HG02885 (cell line): ENCODE data around the gene PC.
"Not testable (repeated sequence)": the region's sequence is repeated elsewhere in the genome, so short reads cannot be mapped to it uniquely, and the experiment has no call there.

ENCODE experiments used
- ATAC-seq: cut with Tn5 transposase; IDR thresholded peaks from one replicate; pipeline ENCODE4 v1.9.1; 2021; ENCODE audit warnings: mild to moderate bottlenecking; ENCODE audit not compliant: unreplicated experiment, poor library complexity

The PC gene

DNA sequence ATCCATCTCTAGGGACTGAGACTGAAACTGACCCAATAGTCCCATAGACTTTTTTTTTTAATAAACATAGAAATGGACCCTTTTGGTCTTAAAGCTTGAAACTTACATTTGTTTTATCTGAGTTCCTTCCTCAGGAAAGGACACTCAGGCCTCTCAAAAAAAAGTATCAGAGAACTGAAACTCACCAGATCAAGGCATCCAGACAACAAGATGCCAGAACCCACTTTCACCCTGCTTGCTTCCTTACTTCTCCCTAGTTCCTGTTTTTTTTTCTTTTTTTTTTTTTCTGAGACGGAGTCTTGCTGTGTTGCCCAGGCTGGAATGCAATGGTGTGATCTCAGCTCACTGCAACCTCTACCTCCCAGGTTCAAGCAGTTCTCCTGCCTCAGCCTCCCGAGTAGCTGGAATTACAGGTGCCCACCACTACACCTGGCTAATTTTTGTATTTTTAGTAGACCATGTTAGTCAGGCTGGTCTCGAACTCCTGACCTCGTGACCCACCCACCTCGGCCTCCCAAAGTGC is 3.6 kb upstream of the PC start:
- ATAC-seq, result not testable (repeated sequence)

DNA sequence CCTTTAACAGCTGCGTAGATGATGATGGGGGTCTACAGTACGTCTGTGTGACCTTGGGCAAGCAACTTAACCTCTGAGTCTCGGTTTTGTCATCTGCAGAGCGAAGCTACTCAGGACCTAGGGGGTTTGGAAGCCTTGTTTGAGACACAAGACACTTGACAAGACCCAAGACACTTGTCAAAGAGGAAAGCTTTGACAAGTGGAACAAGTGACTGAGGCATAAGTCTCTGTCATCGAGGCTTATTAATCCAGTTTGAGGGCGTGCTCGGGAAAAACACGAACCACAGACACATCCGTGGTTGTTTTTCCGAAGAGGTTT is 732 bp upstream of the PC start:
- ATAC-seq, result no peak

DNA sequence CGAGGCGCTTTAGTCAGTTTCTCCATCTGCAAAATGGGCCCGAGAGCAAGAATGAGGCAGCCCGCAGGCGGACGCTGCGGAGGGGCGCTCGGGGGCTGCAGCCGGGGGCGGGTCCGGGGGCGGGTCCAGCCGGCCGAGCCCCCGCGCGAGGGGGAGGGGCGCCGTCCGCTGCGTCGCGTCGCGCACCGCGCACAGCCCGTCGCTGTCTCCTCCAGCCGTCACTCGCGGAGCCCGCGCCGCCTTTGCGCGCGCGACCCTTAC is 282 bp downstream of the PC start:
- ATAC-seq, result peak; percentile 43

DNA sequence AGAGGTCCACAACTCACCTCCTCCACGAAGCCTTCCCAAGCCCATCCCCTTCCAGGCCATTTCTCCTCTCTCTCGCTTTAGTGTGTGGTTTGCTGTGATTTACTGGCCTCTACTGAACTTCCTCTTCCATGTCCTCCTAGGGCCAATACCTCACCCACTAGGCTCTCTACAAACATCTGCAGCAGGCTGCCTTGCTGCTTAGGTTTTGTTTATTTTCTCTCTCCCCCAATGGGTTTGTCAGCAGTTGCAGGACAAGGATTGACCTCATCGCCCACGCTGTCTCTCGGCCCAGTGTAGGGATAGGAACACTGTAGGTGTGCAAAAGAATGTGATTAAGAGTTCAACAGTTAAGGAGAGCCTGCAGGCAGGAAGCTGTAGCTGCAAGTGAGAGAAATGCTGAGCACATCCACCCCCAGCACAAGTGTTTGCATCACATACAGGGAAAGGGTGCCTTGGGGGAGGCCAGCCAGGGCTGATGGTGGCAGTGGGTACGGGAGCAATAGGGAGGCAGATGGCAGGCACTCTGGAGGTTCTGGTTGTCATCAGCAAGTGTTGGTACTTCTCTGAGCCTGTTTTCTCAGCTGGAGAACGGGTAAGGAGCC is 1.4 kb downstream of the PC start:
- ATAC-seq, result no peak

DNA sequence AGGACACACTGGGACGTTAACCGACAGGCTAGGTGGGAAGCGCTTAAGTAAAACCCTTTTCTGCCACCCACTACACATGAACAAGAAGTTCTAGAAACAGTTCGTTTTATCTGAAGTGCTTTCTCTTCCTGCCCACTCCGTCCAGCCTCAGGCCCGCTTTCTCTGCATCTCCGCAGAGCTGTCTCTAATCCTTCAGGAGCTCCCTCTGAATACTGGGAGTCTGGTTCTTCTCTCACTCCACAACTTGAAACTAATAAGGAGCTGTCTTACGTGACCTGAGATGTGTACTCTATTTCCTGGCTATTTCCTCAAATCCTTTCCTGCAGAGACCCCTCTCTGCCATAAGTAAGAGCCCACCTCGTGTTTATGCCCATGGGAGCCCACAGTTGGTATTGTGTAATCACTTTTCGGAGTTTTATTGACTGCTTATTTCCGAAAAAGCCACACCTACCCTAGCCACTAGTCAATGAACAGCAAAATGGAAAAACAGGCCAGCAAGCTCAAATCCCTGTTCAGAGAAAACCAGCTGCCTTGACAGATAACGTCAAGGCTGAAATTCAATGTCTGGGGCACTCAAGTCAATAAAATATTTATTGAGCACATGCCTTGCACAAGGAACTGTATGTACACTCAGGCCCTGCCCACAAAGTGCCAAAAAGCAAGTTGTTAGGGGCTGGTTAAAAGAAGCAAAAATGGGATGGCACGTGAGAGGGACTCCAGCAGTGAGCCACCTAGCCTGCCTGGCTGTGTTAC is 4.9 kb downstream of the PC start:
- no peak for ATAC-seq

DNA sequence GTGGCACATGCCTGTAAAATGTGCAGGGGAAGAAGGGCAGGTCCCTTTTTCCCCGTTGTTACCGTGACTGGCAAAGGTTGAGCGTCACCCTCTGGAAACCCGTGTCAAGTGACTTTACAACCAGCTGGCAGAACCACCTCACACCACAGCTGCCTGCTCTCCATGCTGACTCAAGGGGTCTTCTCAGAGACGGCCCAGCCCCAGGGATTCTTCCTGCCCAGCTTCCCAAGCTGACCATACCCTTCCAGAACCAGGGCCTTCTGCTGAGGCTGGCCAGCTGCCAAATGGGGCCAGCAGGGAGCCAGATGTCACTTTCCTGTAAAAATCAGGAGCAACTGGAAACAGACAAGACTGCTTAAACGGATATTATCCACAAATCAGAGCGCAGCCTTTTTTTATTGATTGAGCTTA is 6.3 kb downstream of the PC start:
- no peak for ATAC-seq

DNA sequence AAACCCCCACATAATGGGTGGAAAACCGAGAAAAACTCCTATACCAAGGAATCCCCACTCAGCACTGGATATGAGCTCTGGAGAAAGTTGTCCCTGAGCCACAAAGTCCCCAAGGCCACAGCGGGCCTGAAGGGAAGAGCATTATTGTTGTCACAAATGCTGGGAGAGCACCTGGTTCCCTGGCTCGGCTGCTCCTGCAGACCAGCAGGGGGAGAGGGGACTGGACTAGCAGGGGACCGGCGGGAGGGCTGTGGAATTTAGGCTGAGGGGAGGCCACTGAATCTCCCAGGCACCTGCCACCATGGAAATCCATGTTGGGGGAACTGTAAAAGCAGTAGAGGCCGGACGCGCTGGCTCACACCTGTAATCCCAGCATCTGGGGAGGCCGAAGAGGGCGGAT is 7.0 kb downstream of the PC start:
- ATAC-seq, result no peak

DNA sequence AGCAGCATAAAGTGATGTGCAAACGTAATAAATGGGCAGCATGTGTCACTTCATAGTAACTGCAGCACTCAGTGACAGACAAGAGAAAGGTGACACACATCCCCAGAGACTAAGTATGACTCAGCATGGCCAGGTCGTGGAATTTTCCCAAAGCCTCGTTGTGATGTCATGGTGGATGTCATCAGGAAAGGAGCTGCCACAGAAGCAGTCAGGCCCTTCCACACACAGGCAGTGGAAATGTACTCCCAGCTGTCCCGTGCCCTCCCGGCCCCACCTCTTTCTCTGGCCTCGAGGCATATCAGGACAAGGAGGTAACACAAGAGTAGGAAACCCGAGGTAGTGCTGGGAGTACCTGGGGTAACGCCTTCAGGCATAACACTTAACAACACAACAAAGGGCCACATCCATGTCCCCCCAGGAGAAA is 8.1 kb downstream of the PC start:
- ATAC-seq, result no peak

DNA sequence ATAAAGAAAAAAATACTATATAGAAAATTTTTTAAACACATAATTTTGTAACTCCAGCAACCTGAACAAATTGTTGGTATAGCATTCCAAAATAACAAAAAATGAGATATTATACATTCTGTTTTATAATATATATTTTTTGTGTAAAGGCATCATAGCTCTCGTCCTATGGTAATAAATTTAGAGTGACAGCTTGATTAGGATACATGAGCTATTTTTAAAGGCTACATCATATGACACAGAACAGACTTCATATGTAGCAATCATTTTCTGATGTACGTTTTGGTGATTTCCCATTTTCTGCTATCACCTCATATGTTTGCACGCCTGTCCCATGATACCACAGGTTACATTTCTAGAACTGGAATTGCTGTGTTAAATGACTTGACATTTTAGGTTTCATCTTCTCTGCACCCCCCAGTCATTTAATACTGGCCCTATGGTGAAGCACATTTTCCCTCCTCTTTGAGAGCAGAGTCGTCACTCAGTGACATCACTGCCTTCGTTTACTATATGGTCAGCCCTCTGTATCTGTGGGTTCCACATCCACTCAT is 19.5 kb downstream of the PC start:
- no peak for ATAC-seq

DNA sequence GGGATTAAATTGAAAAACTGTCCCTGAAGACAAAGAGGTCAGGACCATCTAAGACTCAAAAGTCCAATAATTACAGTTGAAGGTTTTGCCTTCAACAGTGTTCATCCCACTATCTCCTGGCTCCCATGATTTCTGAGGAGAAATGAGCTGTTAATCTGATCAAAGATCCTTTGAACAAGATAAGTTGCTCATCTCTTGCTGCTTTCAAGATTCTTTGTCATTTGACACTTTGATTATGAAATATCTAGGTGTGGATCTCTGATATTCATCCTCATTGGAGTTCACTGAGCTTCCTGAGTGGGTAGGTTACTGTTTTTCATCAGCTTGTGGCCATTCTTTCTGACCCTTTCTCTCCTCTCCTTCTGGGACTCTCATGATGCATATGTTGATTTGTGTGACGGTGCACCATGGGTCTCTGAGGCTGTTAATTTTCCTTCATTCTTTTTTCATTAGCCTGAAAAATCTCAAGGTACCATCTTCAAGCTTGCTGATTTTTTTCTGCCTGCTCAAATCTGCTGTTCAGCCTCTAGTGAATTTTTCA is 20.9 kb downstream of the PC start:
- no peak for ATAC-seq

DNA sequence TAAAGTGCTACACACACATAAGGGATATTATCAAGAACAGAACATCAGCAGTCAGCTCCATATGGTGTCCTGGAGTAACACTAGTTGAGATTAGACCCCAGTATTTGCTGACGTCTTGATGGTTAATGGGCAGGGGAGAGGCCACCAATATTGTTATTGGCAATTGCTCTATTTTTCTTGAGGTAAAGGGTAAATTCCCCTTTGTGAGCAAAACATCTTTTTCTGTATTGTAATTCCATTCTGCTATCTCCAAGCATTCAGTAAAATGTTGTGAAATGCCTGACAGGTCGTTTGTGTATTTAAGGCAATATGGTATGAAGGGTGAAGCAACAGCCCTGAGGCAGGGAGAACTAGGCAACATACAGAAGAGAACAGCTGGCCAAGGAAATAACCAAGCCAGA is 21.9 kb downstream of the PC start:
- no peak for ATAC-seq

DNA sequence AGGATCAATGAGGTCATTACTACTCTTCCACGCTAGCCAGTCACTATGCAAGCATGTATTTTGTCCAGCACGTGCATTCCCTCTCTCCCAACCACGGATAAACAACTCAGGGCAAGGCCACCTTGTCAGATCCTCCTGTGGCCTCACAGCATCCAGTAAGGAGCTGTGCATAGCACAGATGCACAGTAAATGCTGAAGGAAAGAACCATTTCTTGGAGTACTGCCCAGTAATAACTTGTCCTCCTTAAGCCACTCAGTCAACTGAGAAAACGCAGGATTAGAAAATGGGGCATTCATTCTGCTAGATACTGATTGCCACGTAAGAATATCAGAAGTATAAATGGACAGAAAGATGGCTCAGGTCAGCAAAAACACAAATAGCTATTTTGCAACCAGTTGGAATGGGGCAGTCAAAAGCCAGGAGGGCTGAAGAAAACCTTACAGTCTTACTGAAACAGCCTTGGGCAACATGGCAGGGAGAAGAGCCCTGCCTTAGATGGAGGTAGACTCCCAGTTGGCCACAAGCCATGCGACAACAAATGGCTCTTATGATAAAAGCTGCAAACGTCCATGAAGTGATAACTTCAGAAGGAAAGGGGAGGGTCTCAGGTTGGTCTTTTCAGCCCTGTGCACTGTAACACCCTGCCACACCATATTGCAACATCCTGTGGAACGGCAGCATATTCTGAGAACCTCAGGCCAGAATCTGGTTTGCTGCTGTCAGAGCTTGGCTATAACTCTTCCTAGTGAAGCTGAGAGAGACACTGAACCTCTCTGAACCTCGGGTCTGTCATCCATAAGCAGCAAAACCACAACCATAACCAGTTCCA is 23.0 kb downstream of the PC start:
- no peak for ATAC-seq

DNA sequence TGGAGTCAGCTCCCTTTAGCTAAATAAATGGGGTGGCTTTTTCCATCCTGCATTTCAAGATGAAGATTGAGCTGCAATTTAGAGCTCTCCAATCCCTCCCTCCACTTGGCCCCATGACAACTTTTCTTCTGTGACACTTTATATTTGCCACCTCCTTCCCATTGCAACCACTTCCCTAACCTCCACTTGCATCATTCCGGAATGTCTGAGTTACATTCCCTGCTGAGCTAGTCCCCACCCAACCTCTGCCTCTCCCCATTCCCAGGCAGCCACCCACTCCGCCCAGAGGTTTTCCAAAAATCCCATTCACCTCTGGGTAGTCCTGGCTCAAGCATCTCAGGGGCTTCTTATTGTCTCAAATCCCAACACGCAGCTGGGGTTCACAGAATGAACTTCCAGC is 24.7 kb downstream of the PC start:
- no peak for ATAC-seq

DNA sequence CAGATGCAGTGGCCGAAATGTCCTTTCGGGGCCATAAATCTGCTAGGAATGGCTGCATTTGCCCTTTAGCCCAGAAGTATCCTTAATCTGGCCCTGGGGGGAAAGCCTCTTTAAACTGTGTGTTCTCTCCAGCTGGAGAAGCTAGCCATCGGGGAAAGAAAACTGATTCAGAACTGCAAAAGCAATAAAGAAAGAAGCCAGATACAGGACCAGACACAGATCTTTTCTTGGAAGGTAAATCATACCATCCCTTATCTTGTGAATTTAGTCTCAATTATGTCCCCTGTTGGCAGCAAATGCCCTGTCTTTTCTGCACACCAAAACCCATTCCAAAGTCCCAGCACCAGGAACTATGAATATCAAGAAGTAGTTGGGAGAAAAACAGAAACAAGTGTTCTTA is 25.6 kb downstream of the PC start:
- ATAC-seq, result no peak

DNA sequence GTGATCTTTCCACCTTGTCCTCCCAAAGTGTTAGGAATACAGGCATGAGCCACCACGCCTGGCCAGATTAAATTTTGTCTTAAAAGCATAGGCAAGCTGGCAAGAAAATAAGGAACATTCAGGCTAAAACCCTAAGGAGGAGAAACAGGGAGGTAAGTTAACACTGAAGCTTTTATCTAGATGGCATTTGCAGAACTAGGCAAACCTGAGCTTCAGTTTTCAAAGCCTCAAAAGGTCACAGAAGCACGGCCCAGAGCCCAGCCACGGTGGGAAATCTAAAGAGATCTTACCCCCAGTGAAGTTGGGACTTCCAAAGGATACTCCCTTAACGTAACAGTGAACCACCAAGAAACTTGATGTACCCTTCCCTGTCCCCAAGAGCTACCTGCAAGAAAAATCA is 28.4 kb downstream of the PC start:
- ATAC-seq, result no peak

DNA sequence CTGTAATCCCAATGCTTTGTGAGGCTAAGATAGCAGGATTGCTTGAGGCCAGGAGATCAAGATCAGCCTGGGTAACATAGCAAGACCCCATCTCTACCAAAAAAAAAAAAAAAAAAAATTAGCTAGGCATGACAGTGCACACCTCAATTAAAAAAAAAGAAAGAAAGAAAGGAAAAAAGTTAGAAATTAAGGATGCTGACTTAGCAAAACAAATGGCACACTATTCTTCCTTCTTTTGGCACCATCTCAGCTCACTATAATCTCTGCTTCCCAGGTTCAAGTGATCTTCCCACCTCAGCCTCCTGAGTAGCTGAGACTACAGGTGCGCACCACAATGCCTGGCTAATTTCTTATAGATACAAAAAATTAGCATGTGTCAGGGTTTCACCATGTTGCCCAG is 33.9 kb downstream of the PC start:
- no peak for ATAC-seq

DNA sequence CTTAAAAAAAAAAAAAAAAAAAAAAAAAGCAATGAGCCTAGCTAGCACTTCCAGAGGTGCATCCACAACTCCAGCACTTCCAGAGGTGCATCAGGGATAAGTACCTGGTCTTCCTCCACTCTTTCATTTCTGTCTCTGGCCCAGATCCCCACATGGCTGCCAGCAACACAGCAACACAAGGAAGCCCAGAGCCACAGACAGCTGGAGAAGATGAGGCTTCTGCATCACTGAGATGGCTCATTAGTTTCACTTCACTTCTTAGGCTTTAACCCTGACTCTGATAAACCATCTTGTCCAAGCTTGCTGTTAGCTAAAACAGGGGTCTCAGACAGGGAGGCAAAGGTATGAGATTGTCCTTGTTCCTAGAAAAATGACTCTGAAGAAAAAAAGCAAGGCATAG is 35.6 kb downstream of the PC start:
- no peak for ATAC-seq

DNA sequence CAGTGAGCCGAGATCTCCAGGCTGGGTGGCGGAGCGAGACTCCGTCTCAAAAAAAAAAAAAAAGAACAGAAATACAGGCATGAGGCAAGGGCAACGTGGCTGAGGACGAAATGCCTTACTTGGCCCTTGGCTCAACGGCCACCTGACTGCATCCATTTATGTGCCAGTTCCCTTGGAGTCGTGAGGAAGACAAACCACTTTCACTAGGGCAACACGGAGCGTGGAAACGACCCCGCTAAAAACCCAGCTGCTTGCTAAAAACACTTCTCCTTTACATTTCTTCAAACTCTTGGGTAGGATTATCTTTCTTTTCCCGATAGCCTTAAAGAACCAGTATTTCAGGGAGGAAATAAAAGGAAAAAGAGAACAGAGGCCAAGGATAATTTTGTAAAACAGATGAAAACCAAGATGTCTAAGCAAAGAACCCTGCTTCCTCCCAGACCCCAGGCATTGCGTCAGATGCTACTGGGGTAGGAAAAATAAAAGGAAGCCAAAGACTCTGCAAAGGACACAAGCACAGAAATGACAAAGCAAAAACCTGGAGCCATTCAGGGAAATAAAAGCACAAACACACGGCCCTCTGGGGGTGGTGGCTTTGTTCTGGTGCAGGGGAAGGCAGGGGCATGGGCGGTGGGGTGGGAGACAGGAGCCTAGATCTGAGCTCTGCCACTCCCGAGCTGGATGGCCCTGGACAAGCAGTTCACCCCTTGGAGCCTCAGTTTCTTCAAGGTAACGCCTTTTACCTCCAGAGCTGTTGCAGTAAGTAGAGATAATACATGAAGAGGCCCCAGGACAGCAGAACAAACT is 37.0 kb downstream of the PC start:
- ATAC-seq, result no peak

DNA sequence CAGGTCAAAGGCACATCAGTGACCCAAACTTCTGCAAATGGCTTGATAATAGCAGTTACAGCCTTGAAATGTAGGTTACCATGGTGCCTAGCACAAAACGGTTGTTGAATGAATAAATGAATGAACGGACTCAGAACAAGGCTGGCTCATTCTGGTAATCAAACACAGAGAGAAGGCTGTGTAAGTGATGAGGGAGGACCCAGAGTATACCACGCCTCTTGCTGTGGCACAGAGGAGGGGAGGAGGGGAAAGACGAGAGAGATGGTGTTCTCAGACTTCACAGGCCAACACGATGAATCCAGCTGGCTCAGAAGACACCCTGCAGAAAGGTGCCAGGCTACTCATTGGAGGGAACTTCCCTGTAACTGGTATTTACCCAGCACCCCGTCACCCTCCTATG is 38.3 kb downstream of the PC start:
- ATAC-seq, result no peak

DNA sequence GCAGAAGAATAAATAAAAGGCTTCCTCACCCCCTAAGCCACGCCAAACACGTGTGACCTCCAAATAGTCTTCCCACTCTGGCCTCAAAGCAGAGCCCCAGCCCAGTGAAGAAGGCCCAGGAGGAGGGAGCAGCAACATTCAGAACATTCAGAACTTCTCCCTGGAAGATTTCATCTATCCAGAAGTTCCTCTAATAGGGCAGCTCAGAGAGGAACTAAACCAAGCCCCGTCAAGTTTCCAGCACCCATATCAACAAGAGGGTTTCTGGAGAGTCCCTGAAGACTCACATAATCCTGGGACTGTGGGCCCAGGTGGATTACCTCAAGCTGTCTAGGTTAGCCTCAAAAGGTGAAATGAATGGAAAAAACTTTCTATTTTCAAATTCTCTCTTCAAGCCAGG is 39.4 kb downstream of the PC start:
- no peak for ATAC-seq
